PC-3 (cell line): ENCODE measurements around the gene ZMIZ1. TPM values are rescaled to one million over a fixed set of nuclear protein-coding genes. Genes with fewer than 3 reads are reported as not detected.
A peak's percentile ranks its signal among the peaks of the same experiment; 100 is the strongest.

ENCODE experiments used
- ATAC-seq: fragments of 200-7000 bp; cut with Tn5 transposase; 2 replicates; pipeline ENCODE4 v1.9.1; 2020; ENCODE audit warnings: mild to moderate bottlenecking, moderate library complexity
- BruUV-seq: library from RNA; stranded (reverse); fragments of 400-500 nt; replicated peaks from 2 replicates; lab custom pipeline; 2021; lab: Mats Ljungman, UMichigan
- CTCF ChIA-PET: fragments of 300-600 bp; sonication (Branson Sonifier 250); formaldehyde crosslinking; loops from one replicate; lab custom pipeline; 2022; ENCODE audit warnings: antibody characterized with exemption; lab: Charles Lee
- POLR2A ChIA-PET: fragments of 300-600 bp; sonication (Branson Sonifier 250); formaldehyde crosslinking; loops from one replicate; lab custom pipeline; 2022; ENCODE audit warnings: antibody characterized with exemption; ENCODE audit not compliant: unreplicated experiment; lab: Charles Lee
- DNase-seq: peaks from one replicate; pipeline ENCODE4 v3.0.0-alpha.2; 2015
- H2AFZ ChIP-seq: fragments of 300-600 bp; sonication (generic); 2 replicates; pipeline ENCODE4 v1.6.0; 2016; ENCODE audit warnings: antibody characterized with exemption, low read length
- H3F3A ChIP-seq: fragments of 300-600 bp; sonication (generic); one replicate; pipeline ENCODE4 v1.6.0; 2017; ENCODE audit warnings: antibody characterized with exemption, low read length, control low read depth, mild to moderate bottlenecking; ENCODE audit not compliant: unreplicated experiment
- H3K27ac ChIP-seq: fragments of 300-600 bp; sonication (generic); 2 replicates; pipeline ENCODE4 v1.5.1; 2016; ENCODE audit warnings: mild to moderate bottlenecking, low read length
- H3K27me3 ChIP-seq: fragments of 300-600 bp; sonication (generic); 2 replicates; pipeline ENCODE4 v1.6.1; 2016; ENCODE audit warnings: low read length, mixed read lengths
- H3K36me3 ChIP-seq: fragments of 300-600 bp; sonication (generic); 2 replicates; pipeline ENCODE4 v1.6.1; 2016; ENCODE audit warnings: low read depth, mixed run types, low read length, mixed read lengths
- H3K4me1 ChIP-seq: fragments of 300-600 bp; sonication (generic); 2 replicates; pipeline ENCODE4 v1.5.1; 2016; ENCODE audit warnings: low read length; ENCODE audit not compliant: insufficient read depth
- H3K4me2 ChIP-seq: fragments of 300-600 bp; sonication (generic); 2 replicates; pipeline ENCODE4 v1.6.0; 2016; ENCODE audit warnings: low read length
- H3K4me3 ChIP-seq: fragments of 300-600 bp; sonication (generic); 2 replicates; pipeline ENCODE4 v1.5.1; 2016; ENCODE audit warnings: mild to moderate bottlenecking, low read length, mixed read lengths
- H3K79me2 ChIP-seq: fragments of 300-600 bp; sonication (generic); 2 replicates; pipeline ENCODE4 v1.6.1; 2017; ENCODE audit warnings: low read length, mixed read lengths
- H3K9ac ChIP-seq: fragments of 300-600 bp; sonication (generic); 2 replicates; pipeline ENCODE4 v1.6.0; 2016; ENCODE audit warnings: mild to moderate bottlenecking, low read length
- H3K9me2 ChIP-seq: fragments of 300-600 bp; sonication (generic); replicated peaks from 2 replicates; pipeline ENCODE4 v1.6.1; 2016; ENCODE audit warnings: mixed run types, low read length, mixed read lengths
- H3K9me3 ChIP-seq: fragments of 300-600 bp; sonication (generic); 2 replicates; pipeline ENCODE4 v1.6.1; 2016; ENCODE audit warnings: low read length, mixed read lengths
- H4K20me1 ChIP-seq: fragments of 300-600 bp; sonication (generic); 2 replicates; pipeline ENCODE4 v1.6.1; 2016; ENCODE audit warnings: low read length, mixed read lengths
- CTCF ChIP-seq: fragments of 300-600 bp; sonication (generic); conservative IDR thresholded peaks from 2 replicates; pipeline ENCODE4 v1.5.1; 2017; ENCODE audit warnings: antibody characterized with exemption, low read depth, mild to moderate bottlenecking, low read length
- EZH2 ChIP-seq: fragments of 300-600 bp; sonication (generic); IDR thresholded peaks from one replicate; pipeline ENCODE4 v1.6.1; 2017; ENCODE audit warnings: antibody characterized with exemption, mild to moderate bottlenecking, low read length; ENCODE audit not compliant: unreplicated experiment
- EZH2phosphoT487 ChIP-seq: fragments of 300-600 bp; sonication (generic); IDR thresholded peaks from 2 replicates; pipeline ENCODE4 v1.6.1; 2018; ENCODE audit warnings: mild to moderate bottlenecking, antibody characterized with exemption, low read length, borderline replicate concordance
- intact Hi-C: fragments of 100-400 bp; cut with micrococcal nuclease; formaldehyde crosslinking; loops from 2 replicates; pipeline ENCODE4 v1.9.0; 2023
- total RNA-seq: library from RNA; depleted of rRNA; stranded (reverse); fragments of >200 nt; gene quantifications from 2 replicates; pipeline ENCODE4 v1.2.3, GENCODE V29; 2014

Gene ZMIZ1
- total RNA-seq, 1 experiment from 2014 or later, result 55.4 TPM

DNA sequence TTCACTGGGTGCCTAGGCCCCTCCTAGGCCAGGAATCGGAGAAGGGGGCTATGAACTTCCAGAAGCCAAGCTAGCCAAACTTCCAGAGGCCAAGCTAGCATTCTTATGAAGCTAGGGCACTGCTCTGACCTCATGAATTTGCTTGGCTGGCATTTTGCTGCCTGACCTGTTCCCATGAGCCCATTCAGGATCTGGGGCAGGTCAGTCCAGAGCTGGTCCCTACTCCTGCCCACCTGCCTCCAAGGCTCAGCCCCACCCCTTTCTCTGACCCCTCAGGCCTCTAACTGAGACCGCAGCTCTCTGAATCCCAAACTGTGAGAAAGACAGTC is 277.2 kb downstream of the ZMIZ1 start:
- H2AFZ ChIP-seq, result no peak overlapping the region
- BruUV-seq, result no TSS peak
- H3K4me3 ChIP-seq, result no peak overlapping the region
- TF ChIP-seq EZH2 (no peak), CTCF (no peak), EZH2phosphoT487 (no peak)
- peaks cover 29% of the 10 kb centered on the region for H3K36me3 ChIP-seq
- no peak overlapping the region for H3K4me2 ChIP-seq
- H3K9me3 ChIP-seq, result no peaks in the 10 kb centered on the region
- ChIA-PET POLR2A (interaction anchor here (0.6 kb wide), 2 partner anchors 12 to 860 kb away, joined by 3 to 8 read pairs; no protein-coding TSS in a partner anchor), CTCF (interaction anchor here (1.3 kb wide), 1 partner anchor 52 kb away, joined by 3 read pairs; no protein-coding TSS in a partner anchor)
- intact Hi-C loops, result loop anchor here (2.0 kb wide), 1 partner anchor 29 kb away; no protein-coding TSS in a partner anchor
- peaks cover 37% of the 10 kb centered on the region for H3K79me2 ChIP-seq
- DNase-seq (no peak), ATAC-seq (no peak)
- peaks cover 33% of the 10 kb centered on the region for H4K20me1 ChIP-seq
- no peak overlapping the region for H3K9ac ChIP-seq
- no peaks in the 10 kb centered on the region for H3K27me3 ChIP-seq
- no peak overlapping the region for H3K27ac ChIP-seq
- no peaks in the 10 kb centered on the region for H3F3A ChIP-seq
- peaks cover 37% of the 10 kb centered on the region for H3K4me1 ChIP-seq
- H3K9me2 ChIP-seq, result no peaks in the 10 kb centered on the region

GRCh38 chr10:79346388-79347225 is 277.8 kb downstream of the ZMIZ1 start:
- H3K9me3 ChIP-seq, result no peaks in the 10 kb centered on the region
- ChIA-PET POLR2A (no interaction called here), CTCF (interaction anchor here (0.6 to 1.9 kb wide), 3 partner anchors 11 to 815 kb away, joined by 3 to 15 read pairs (median 3); no protein-coding TSS in a partner anchor)
- ATAC-seq, result peak; percentile 2
- no peaks in the 10 kb centered on the region for H3K9me2 ChIP-seq
- H3K4me1 ChIP-seq, result peaks cover 37% of the 10 kb centered on the region
- peak overlapping the region; percentile 82 for H3K4me2 ChIP-seq
- no peak overlapping the region for H3K27ac ChIP-seq
- H4K20me1 ChIP-seq, result peaks cover 36% of the 10 kb centered on the region
- no peaks in the 10 kb centered on the region for H3F3A ChIP-seq
- peaks cover 41% of the 10 kb centered on the region for H3K79me2 ChIP-seq
- intact Hi-C loops, result loop anchor here (1.0 to 2.0 kb wide), 6 partner anchors 13 to 156 kb away; no protein-coding TSS in a partner anchor
- DNase-seq, result no peak
- H3K9ac ChIP-seq, result peak overlapping the region; percentile 87
- no peaks in the 10 kb centered on the region for H3K27me3 ChIP-seq
- peak overlapping the region; percentile 69; the same call in 1 of the 2 replicates for H3K4me3 ChIP-seq
- H3K36me3 ChIP-seq, result peaks cover 34% of the 10 kb centered on the region
- no peak for TF ChIP-seq EZH2phosphoT487
- TF ChIP-seq CTCF, result no peak
- no peak for TF ChIP-seq EZH2
- H2AFZ ChIP-seq, result peak overlapping the region; percentile 46
- BruUV-seq, result TSS peak; percentile 52
